Ascending aorta (tissue), 2 donors: Measurements from ENCODE around the gene MMP1. TPM values are rescaled to one million over a fixed set of nuclear protein-coding genes. Genes with fewer than 3 reads are reported as not detected.

Experiments used
- DNase-seq, 2 donors: peaks; one replicate each; pipeline ENCODE4 v3.0.0-alpha.2; 2019; ENCODE audit warnings: low spot score in 2 of 2
- H3K27ac ChIP-seq, 2 donors: fragments of 200-600 bp; sonication (generic); one replicate each; pipeline ENCODE4 v1.5.1; 2016 to 2017; ENCODE audit warnings: mild to moderate bottlenecking in 1 of 2
- H3K27me3 ChIP-seq: fragments of 200-600 bp; sonication (generic); one replicate; pipeline ENCODE4 v1.5.1; 2017
- H3K36me3 ChIP-seq, 2 donors: fragments of 200-600 bp; sonication (generic); one replicate each; pipeline ENCODE4 v1.5.1; 2016
- H3K4me1 ChIP-seq, 2 donors: fragments of 200-600 bp; sonication (generic); one replicate each; pipeline ENCODE4 v1.5.1; 2016 to 2017; ENCODE audit warnings: mild to moderate bottlenecking in 1 of 2
- H3K4me3 ChIP-seq, 2 donors: fragments of 200-600 bp; sonication (generic); one replicate each; pipeline ENCODE4 v1.5.1; 2016 to 2017; ENCODE audit warnings: mild to moderate bottlenecking in 1 of 2
- H3K9me3 ChIP-seq, 2 donors: fragments of 200-600 bp; sonication (generic); one replicate each; pipeline ENCODE4 v1.5.1; 2016
- intact Hi-C: fragments of 100-400 bp; cut with DNase I; formaldehyde crosslinking; loops from one replicate; pipeline ENCODE4 v1.15.1; 2023
- total RNA-seq: library from RNA; depleted of rRNA; stranded (reverse); fragments of >200 nt; gene quantifications from one replicate; pipeline ENCODE4 v1.1.0, GENCODE V29; 2016
- TF ChIP-seq, protein P1 (sequence below), 3 experiments: fragments of 200-600 bp in 2 of 3; fragments of 450-650 bp in 1 of 3; sonication (generic) in 2 of 3; IDR thresholded peaks; one replicate each; pipeline ENCODE4 v1.5.1; 2016 to 2019; ENCODE audit warnings: antibody characterized with exemption in 3 of 3, mild to moderate bottlenecking in 1 of 3, moderate library complexity in 1 of 3

MMP1 gene
- total RNA-seq, 1 donor from 2014 or later: not detected

DNA sequence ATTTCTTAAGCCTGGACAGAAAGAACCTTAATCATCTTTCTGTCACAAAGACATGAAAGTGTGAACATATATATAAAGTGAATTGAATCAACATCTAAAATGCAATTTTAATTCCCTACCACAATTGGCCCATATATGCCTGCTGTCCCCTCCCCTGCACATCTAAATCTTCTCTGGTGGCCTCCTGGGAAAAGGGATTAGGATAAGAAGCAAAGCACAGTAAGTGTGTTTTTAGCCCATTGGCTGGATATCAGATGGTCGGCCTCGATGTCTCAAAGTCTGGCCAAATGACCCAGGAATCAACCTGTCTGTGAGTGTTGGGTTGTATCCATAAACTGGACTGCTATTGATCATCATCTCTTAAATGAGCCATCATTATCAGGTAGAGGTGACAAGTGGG, 39.7 kb upstream of the MMP1 start:
- TF ChIP-seq, protein P1, sequence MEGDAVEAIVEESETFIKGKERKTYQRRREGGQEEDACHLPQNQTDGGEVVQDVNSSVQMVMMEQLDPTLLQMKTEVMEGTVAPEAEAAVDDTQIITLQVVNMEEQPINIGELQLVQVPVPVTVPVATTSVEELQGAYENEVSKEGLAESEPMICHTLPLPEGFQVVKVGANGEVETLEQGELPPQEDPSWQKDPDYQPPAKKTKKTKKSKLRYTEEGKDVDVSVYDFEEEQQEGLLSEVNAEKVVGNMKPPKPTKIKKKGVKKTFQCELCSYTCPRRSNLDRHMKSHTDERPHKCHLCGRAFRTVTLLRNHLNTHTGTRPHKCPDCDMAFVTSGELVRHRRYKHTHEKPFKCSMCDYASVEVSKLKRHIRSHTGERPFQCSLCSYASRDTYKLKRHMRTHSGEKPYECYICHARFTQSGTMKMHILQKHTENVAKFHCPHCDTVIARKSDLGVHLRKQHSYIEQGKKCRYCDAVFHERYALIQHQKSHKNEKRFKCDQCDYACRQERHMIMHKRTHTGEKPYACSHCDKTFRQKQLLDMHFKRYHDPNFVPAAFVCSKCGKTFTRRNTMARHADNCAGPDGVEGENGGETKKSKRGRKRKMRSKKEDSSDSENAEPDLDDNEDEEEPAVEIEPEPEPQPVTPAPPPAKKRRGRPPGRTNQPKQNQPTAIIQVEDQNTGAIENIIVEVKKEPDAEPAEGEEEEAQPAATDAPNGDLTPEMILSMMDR (IDR thresholded peaks at IDR 0.05): no peak
- DNase-seq: no peak
- Histone ChIP-seq H3K4me3 (no peak overlapping the region), H3K27me3 (no peaks in the 10 kb centered on the region), H3K4me1 (no peaks in the 10 kb centered on the region), H3K36me3 (no peaks in the 10 kb centered on the region), H3K27ac (no peak overlapping the region), H3K9me3 (no peaks in the 10 kb centered on the region)
- intact Hi-C loops: no loop called here

GRCh38 chr11:102837156-102837555, 39.2 kb upstream of the MMP1 start:
- DNase-seq: no peak
- Histone ChIP-seq H3K27ac (no peak overlapping the region), H3K4me1 (no peaks in the 10 kb centered on the region), H3K36me3 (no peaks in the 10 kb centered on the region), H3K4me3 (no peak overlapping the region), H3K27me3 (no peaks in the 10 kb centered on the region), H3K9me3 (no peaks in the 10 kb centered on the region)
- intact Hi-C loops: no loop called here
- TF ChIP-seq, protein P1 (IDR thresholded peaks at IDR 0.05): no peak

DNA sequence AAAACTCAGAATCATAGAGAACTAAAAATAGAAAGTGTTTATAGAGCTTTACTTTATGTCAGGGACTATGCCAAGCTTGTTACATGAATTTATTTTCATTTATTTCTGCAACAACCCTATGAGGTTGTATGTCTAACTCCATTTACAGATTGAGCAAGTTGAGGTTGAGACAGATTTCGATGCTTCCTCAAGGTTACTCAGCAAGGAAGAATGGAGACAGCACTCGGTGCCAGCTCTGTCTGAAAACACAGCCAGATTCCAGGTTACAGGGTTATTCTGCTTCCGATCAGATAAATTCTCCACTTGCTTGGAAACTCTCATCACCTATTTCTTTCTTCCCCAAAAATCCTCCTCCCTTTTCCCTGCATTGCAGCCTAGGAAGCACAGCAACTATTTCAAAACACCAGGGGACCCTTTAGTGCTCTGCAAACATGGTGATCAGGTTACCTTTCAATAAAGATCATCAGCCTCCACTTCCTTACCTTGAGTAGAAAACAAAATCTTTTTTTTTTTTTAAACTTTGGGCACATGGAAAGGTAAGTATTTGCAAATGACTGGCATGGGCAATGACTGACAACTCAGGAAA, 38.4 kb upstream of the MMP1 start:
- Histone ChIP-seq H3K27ac (no peak overlapping the region), H3K36me3 (no peaks in the 10 kb centered on the region), H3K4me3 (no peak overlapping the region), H3K9me3 (no peaks in the 10 kb centered on the region), H3K4me1 (no peaks in the 10 kb centered on the region), H3K27me3 (no peaks in the 10 kb centered on the region)
- intact Hi-C loops: no loop called here
- TF ChIP-seq, protein P1 (IDR thresholded peaks at IDR 0.05): no peak
- DNase-seq: no peak

DNA sequence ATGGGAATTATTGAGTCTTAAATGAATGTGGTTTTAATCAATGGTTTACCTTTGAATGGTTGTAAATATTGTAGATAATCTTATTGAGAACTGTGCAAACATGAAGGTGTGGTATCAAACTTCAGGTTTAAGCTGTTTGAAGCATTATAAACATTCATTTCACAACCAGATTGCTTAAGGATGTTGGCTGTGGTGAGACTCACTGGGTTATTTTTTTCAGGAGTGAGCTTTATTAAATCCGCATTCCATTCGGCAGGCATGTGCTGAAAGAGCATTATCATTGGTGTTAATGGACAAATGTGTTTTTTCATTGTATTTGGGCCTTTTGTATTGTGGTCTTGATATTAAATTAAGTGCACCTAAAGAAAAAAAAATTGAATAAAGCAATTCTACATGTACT, 35.8 kb upstream of the MMP1 start:
- no peak overlapping the region for H3K27ac ChIP-seq
- no peak for DNase-seq
- no peaks in the 10 kb centered on the region for H3K27me3 ChIP-seq
- no peaks in the 10 kb centered on the region for H3K4me1 ChIP-seq
- H3K9me3 ChIP-seq: no peaks in the 10 kb centered on the region
- TF ChIP-seq, protein P1 (IDR thresholded peaks at IDR 0.05): no peak
- no peaks in the 10 kb centered on the region for H3K36me3 ChIP-seq
- H3K4me3 ChIP-seq: no peak overlapping the region
- intact Hi-C loops: no loop called here

- no peak overlapping the region for H3K27ac ChIP-seq
- H3K9me3 ChIP-seq: no peaks in the 10 kb centered on the region
- intact Hi-C loops: no loop called here
- no peak for DNase-seq
- no peak overlapping the region for H3K4me3 ChIP-seq
- no peaks in the 10 kb centered on the region for H3K4me1 ChIP-seq
- no peaks in the 10 kb centered on the region for H3K36me3 ChIP-seq
- TF ChIP-seq, protein P1 (IDR thresholded peaks at IDR 0.05): no peak
- H3K27me3 ChIP-seq: no peaks in the 10 kb centered on the region
Measured at GRCh38 chr11:102832612-102833011, 34.7 kb upstream of the MMP1 start.
